GM12878 (cell line): ENCODE measurements around the gene TCF7L1. TPM values are rescaled to one million over a fixed set of nuclear protein-coding genes. Genes with fewer than 3 reads are reported as not detected.

Experiments
- ATAC-seq: fragments of 200-7000 bp; cut with Tn5 transposase; 3 replicates; pipeline ENCODE4 v1.9.1; 2020; ENCODE audit warnings: mild to moderate bottlenecking, moderate library complexity
- BruUV-seq: library from RNA; stranded (reverse); fragments of 400-500 nt; replicated peaks from 2 replicates; lab custom pipeline; 2021; lab: Mats Ljungman, UMichigan
- CTCF ChIA-PET: fragments of 300-600 bp; sonication (Branson Sonifier 250); formaldehyde crosslinking; extraction: SDS; loops from one replicate; lab custom pipeline; 2021; ENCODE audit warnings: inconsistent platforms; lab: Yijun Ruan, JAX
- POLR2A ChIA-PET: fragments of 350-600 bp; formaldehyde crosslinking; extraction: SDS; loops from one replicate; lab custom pipeline; 2021; ENCODE audit warnings: inconsistent platforms; lab: Charles Lee
- RAD21 ChIA-PET: fragments of 300-600 bp; sonication (Branson Sonifier 250); formaldehyde crosslinking; loops from one replicate; lab custom pipeline; 2023; ENCODE audit warnings: antibody characterized with exemption; ENCODE audit not compliant: unreplicated experiment; lab: Charles Lee
- SMC1A ChIA-PET: fragments of 300-600 bp; sonication (Branson Sonifier 250); formaldehyde crosslinking; loops from one replicate; lab custom pipeline; 2023; ENCODE audit not compliant: unreplicated experiment, uncharacterized antibody; lab: Charles Lee
- DNase-seq: peaks from one replicate; pipeline ENCODE4 v3.0.0-alpha.2; 2011; ENCODE audit warnings: low read depth, low spot score
- FAIRE-seq: peaks from 3 replicates; lab custom pipeline; 2011; peaks lifted over from hg19 to GRCh38; lab: Jason Lieb, UNC
- H2AFZ ChIP-seq: 2 replicates; pipeline ENCODE4 v1.6.0; 2011; ENCODE audit warnings: low read depth, low read length, control low read depth; ENCODE audit not compliant: control insufficient read depth
- H3K27ac ChIP-seq: 2 replicates; pipeline ENCODE4 v1.5.1; 2011; ENCODE audit warnings: control low read depth; ENCODE audit not compliant: control insufficient read depth, insufficient read depth
- H3K27me3 ChIP-seq, 2 experiments: replicated peaks in 1 of 2; 2 replicates each; pipeline versions ENCODE4 v1.6.0 to v1.6.1; 2011; ENCODE audit warnings: low read length in 1 of 2; ENCODE audit not compliant: control insufficient read depth in 2 of 2, insufficient read depth in 2 of 2
- H3K36me3 ChIP-seq, 2 experiments: 2 replicates each; pipeline ENCODE4 v1.5.1; 2011; ENCODE audit warnings: low read length in 1 of 2; ENCODE audit not compliant: control insufficient read depth in 2 of 2, insufficient read depth in 2 of 2
- H3K4me1 ChIP-seq: 2 replicates; pipeline ENCODE4 v1.6.1; 2011; ENCODE audit warnings: mild to moderate bottlenecking, low read length, moderate library complexity, mixed read lengths; ENCODE audit not compliant: control insufficient read depth, insufficient read depth
- H3K4me2 ChIP-seq: 2 replicates; pipeline ENCODE4 v1.6.0; 2011; ENCODE audit warnings: control low read depth; ENCODE audit not compliant: control insufficient read depth, insufficient read depth
- H3K4me3 ChIP-seq: fragments of 200-600 bp; sonication (generic); 2 replicates; pipeline ENCODE4 v1.5.1; 2016
- H3K79me2 ChIP-seq: 2 replicates; pipeline ENCODE4 v1.6.0; 2011; ENCODE audit warnings: low read length; ENCODE audit not compliant: control insufficient read depth, insufficient read depth
- H3K9ac ChIP-seq: 2 replicates; pipeline ENCODE4 v1.8.0; 2011; ENCODE audit warnings: low read length, control low read depth, mixed read lengths; ENCODE audit not compliant: control insufficient read depth, insufficient read depth
- H3K9me3 ChIP-seq: replicated peaks from 3 replicates; pipeline ENCODE4 v1.5.1; 2011; ENCODE audit warnings: mild to moderate bottlenecking, low read length; ENCODE audit not compliant: control insufficient read depth, insufficient read depth
- H4K20me1 ChIP-seq: 2 replicates; pipeline ENCODE4 v1.6.0; 2011; ENCODE audit not compliant: control insufficient read depth, insufficient read depth
- BMI1 ChIP-seq: fragments of 450-650 bp; IDR thresholded peaks from 2 replicates; pipeline ENCODE4 v1.6.1; 2016; ENCODE audit warnings: mild to moderate bottlenecking, moderate library complexity, borderline replicate concordance
- CUX1 ChIP-seq: IDR thresholded peaks from 2 replicates; pipeline ENCODE4 v1.6.1; 2012; ENCODE audit warnings: improper control_type of control experiment, low read depth, low read length; ENCODE audit not compliant: insufficient replicate concordance
- EGR1 ChIP-seq, 2 experiments: IDR thresholded peaks; 1 replicate in 1 of 2; 2 replicates in 1 of 2; pipeline ENCODE4 v1.6.1; 2011 to 2012; ENCODE audit warnings: low read depth in 2 of 2, low read length in 2 of 2, borderline replicate concordance in 1 of 2, mild to moderate bottlenecking in 1 of 2, moderate library complexity in 1 of 2
- IRF4 ChIP-seq: IDR thresholded peaks from 2 replicates; pipeline ENCODE4 v1.6.1; 2011; ENCODE audit warnings: low read depth, low read length
- KLF5 ChIP-seq: fragments of 450-650 bp; IDR thresholded peaks from 2 replicates; pipeline ENCODE4 v1.6.1; 2014; ENCODE audit warnings: mild to moderate bottlenecking; ENCODE audit not compliant: partially characterized antibody
- MAX ChIP-seq: IDR thresholded peaks from 2 replicates; pipeline ENCODE4 v1.6.1; 2012; ENCODE audit warnings: low read depth, low read length, improper control_type of control experiment
- NFYB ChIP-seq: IDR thresholded peaks from 2 replicates; pipeline ENCODE4 v1.6.1; 2011; ENCODE audit warnings: low read depth, mild to moderate bottlenecking, low read length, improper control_type of control experiment, moderate library complexity; ENCODE audit not compliant: insufficient read depth
- PBX3 ChIP-seq: IDR thresholded peaks from 2 replicates; pipeline ENCODE4 v1.6.1; 2011; ENCODE audit warnings: mild to moderate bottlenecking, low read depth, low read length, moderate library complexity; ENCODE audit not compliant: insufficient replicate concordance
- RAD21 ChIP-seq: IDR thresholded peaks from 2 replicates; pipeline ENCODE4 v1.6.1; 2011; ENCODE audit warnings: mild to moderate bottlenecking, low read depth, low read length, moderate library complexity; ENCODE audit not compliant: insufficient read depth
- RELA ChIP-seq: fragments of 450-650 bp; IDR thresholded peaks from 2 replicates; pipeline ENCODE4 v1.8.0; 2014; ENCODE audit warnings: borderline replicate concordance; ENCODE audit not compliant: partially characterized antibody
- SREBF2 ChIP-seq: IDR thresholded peaks from 2 replicates; pipeline ENCODE4 v1.6.1; 2012; ENCODE audit warnings: mild to moderate bottlenecking, low read length
- SUZ12 ChIP-seq: fragments of 200-600 bp; sonication (generic); IDR thresholded peaks from one replicate; pipeline ENCODE4 v1.6.1; 2018; ENCODE audit warnings: antibody characterized with exemption, mild to moderate bottlenecking; ENCODE audit not compliant: unreplicated experiment
- ZNF217 ChIP-seq: fragments of 450-650 bp; IDR thresholded peaks from 2 replicates; pipeline ENCODE4 v1.6.1; 2017; ENCODE audit warnings: antibody characterized with exemption, mild to moderate bottlenecking
- ZNF24 ChIP-seq: fragments of 450-650 bp; IDR thresholded peaks from 2 replicates; pipeline ENCODE4 v1.6.1; 2017; ENCODE audit warnings: antibody characterized with exemption, mild to moderate bottlenecking
- WGBS: methylation state at CpG from one replicate; pipeline ENCODE4 v1.1.6; 2016; ENCODE audit warnings: low lambda C conversion rate; ENCODE audit not compliant: insufficient replicate concordance, insufficient coverage; ENCODE audit errors: missing lambda C conversion rate; 5-methylcytosine and 5-hydroxymethylcytosine counted together
- in situ Hi-C: fragments of 300-500 bp; cut with MboI; formaldehyde crosslinking; loops from 9 replicates; pipeline ENCODE4 v1.14.3; 2018; ENCODE audit warnings: mixed read lengths
- intact Hi-C: fragments of 100-400 bp; cut with micrococcal nuclease; formaldehyde crosslinking; loops from one replicate; pipeline ENCODE4 v1.14.2; 2022; ENCODE audit not compliant: unreplicated experiment
- polyA plus RNA-seq, 11 experiments: library from polyadenylated mRNA; depleted of rRNA in 4 of 11; unstranded in 6 of 11; stranded (reverse) in 5 of 11; fragments of >200 nt; fragmentation: Nextera tagmentation in 4 of 11; fragmentation: Illumina TruSeq in 1 of 11; extraction: Ambion mirVana in 4 of 11; extraction: Trizol in 1 of 11; gene quantifications; 1 replicate in 1 of 11; 2 replicates in 10 of 11; pipeline versions ENCODE4 v1.2.1 to v1.2.3, GENCODE V29; 2011 to 2016; ENCODE audit warnings: inconsistent platforms in 2 of 11, missing spikeins in 2 of 11, low read depth in 1 of 11
- total RNA-seq, 4 experiments: library from RNA; depleted of rRNA in 3 of 4; stranded (reverse); fragments of >200 nt in 3 of 4; fragmentation: Illumina TruSeq in 1 of 4; extraction: Trizol in 1 of 4; gene quantifications; 2 replicates each; pipeline versions ENCODE4 v1.2.1 to v1.2.3, GENCODE V29; 2013 to 2021
- TF ChIP-seq, protein P1 (sequence below): IDR thresholded peaks from 2 replicates; pipeline ENCODE4 v1.6.1; 2012; ENCODE audit warnings: mild to moderate bottlenecking, low read depth, low read length

Gene TCF7L1
- total and polyA plus RNA-seq, 10 of the 15 experiments (the other 5 are each of a cell fraction or from before 2014, with no cell fraction given): 0.03 to 0.11 (median 0.10) TPM; not detected in 7

GRCh38 chr2:85169581-85169980 is 36.4 kb downstream of the TCF7L1 start:
- H4K20me1 ChIP-seq: no peaks in the 10 kb centered on the region
- whole genome bisulfite sequencing: 0% methylated on average over 3 of the region's 3 CpGs
- no peaks in the 10 kb centered on the region for H3K36me3 ChIP-seq
- H3K27me3 ChIP-seq: no peaks in the 10 kb centered on the region; a peak in 1 of 4 replicates
- RAD21 ChIA-PET: no interaction called here
- BruUV-seq: no TSS peak
- H3K27ac ChIP-seq: no peak overlapping the region
- H3K4me1 ChIP-seq: no peaks in the 10 kb centered on the region
- POLR2A ChIA-PET: no interaction called here
- no peak overlapping the region for H3K4me3 ChIP-seq
- DNase-seq: no peak
- in situ Hi-C loops (no loop called here), intact Hi-C loops (no loop called here)
- H3K9ac ChIP-seq: no peak overlapping the region
- SMC1A ChIA-PET: no interaction called here
- H3K9me3 ChIP-seq: peaks cover 6% of the 10 kb centered on the region; the same call in 1 of the 3 replicates
- H3K4me2 ChIP-seq: no peak overlapping the region
- CTCF ChIA-PET: no interaction called here
- no peak for FAIRE-seq
- no peak for ATAC-seq
- no peak overlapping the region for H2AFZ ChIP-seq
- H3K79me2 ChIP-seq: no peaks in the 10 kb centered on the region
- no peak for TF ChIP-seq SREBF2
- TF ChIP-seq IRF4: no peak
- TF ChIP-seq BMI1: no peak
- no peak for TF ChIP-seq ZNF217
- TF ChIP-seq ZNF24: no peak
- TF ChIP-seq, protein P1, sequence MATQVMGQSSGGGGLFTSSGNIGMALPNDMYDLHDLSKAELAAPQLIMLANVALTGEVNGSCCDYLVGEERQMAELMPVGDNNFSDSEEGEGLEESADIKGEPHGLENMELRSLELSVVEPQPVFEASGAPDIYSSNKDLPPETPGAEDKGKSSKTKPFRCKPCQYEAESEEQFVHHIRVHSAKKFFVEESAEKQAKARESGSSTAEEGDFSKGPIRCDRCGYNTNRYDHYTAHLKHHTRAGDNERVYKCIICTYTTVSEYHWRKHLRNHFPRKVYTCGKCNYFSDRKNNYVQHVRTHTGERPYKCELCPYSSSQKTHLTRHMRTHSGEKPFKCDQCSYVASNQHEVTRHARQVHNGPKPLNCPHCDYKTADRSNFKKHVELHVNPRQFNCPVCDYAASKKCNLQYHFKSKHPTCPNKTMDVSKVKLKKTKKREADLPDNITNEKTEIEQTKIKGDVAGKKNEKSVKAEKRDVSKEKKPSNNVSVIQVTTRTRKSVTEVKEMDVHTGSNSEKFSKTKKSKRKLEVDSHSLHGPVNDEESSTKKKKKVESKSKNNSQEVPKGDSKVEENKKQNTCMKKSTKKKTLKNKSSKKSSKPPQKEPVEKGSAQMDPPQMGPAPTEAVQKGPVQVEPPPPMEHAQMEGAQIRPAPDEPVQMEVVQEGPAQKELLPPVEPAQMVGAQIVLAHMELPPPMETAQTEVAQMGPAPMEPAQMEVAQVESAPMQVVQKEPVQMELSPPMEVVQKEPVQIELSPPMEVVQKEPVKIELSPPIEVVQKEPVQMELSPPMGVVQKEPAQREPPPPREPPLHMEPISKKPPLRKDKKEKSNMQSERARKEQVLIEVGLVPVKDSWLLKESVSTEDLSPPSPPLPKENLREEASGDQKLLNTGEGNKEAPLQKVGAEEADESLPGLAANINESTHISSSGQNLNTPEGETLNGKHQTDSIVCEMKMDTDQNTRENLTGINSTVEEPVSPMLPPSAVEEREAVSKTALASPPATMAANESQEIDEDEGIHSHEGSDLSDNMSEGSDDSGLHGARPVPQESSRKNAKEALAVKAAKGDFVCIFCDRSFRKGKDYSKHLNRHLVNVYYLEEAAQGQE: no peak
- TF ChIP-seq SUZ12: no peak
- no peak for TF ChIP-seq CUX1
- no peak for TF ChIP-seq MAX
- no peak for TF ChIP-seq NFYB
- no peak for TF ChIP-seq RAD21
- no peak for TF ChIP-seq KLF5
- TF ChIP-seq PBX3: no peak
- TF ChIP-seq EGR1 (IDR thresholded peaks at IDR 0.05; ENCODE audit: borderline replicate concordance in 1 of 2, low read depth in 2 of 2, low read length in 2 of 2): no peak
- no peak for TF ChIP-seq RELA
